Neuronal stem cell (in vitro differentiated cells): Measurements from ENCODE around the gene TCEAL8.
"Not testable (repeated sequence)": the region's sequence is repeated elsewhere in the genome, so short reads cannot be mapped to it uniquely, and the experiment has no call there.

Experiments used
- DNase-seq: peaks from one replicate; pipeline ENCODE4 v3.0.0-alpha.2; 2013; ENCODE audit warnings: low spot score
- H2AFZ ChIP-seq: one replicate; pipeline ENCODE4 v1.6.1; 2013; ENCODE audit warnings: mild to moderate bottlenecking, low read length, inconsistent platforms
- H2AK5ac ChIP-seq: 2 replicates; pipeline ENCODE4 v1.6.1; 2013; ENCODE audit warnings: low read depth, mild to moderate bottlenecking, inconsistent platforms, low read length, moderate library complexity, mixed read lengths
- H2BK120ac ChIP-seq: 2 replicates; pipeline ENCODE4 v1.6.1; 2013; ENCODE audit warnings: low read depth, mild to moderate bottlenecking, inconsistent platforms, low read length, moderate library complexity, mixed read lengths
- H2BK12ac ChIP-seq: one replicate; pipeline ENCODE4 v1.6.1; 2013; ENCODE audit warnings: low read length, inconsistent platforms
- H2BK15ac ChIP-seq: 2 replicates; pipeline ENCODE4 v1.6.1; 2013; ENCODE audit warnings: mild to moderate bottlenecking, low read length, inconsistent platforms, mixed read lengths
- H2BK5ac ChIP-seq: one replicate; pipeline ENCODE4 v1.6.1; 2013; ENCODE audit warnings: inconsistent platforms, mild to moderate bottlenecking, low read length, moderate library complexity
- H3K14ac ChIP-seq: one replicate; pipeline ENCODE4 v1.6.1; 2013; ENCODE audit warnings: low read length, inconsistent platforms
- H3K18ac ChIP-seq: 2 replicates; pipeline ENCODE4 v1.6.1; 2013; ENCODE audit warnings: low read length, inconsistent platforms
- H3K23ac ChIP-seq: 2 replicates; pipeline ENCODE4 v1.6.1; 2013; ENCODE audit warnings: low read depth, mild to moderate bottlenecking, mixed read lengths, low read length, inconsistent platforms; ENCODE audit not compliant: poor library complexity
- H3K27ac ChIP-seq: replicated peaks from 3 replicates; pipeline ENCODE4 v1.5.1; 2013; ENCODE audit warnings: low read length, inconsistent platforms
- H3K27me3 ChIP-seq, 3 experiments: 2 replicates each; pipeline ENCODE4 v1.6.1; 2013; ENCODE audit warnings: low read length in 3 of 3, mild to moderate bottlenecking in 2 of 3, inconsistent platforms in 1 of 3, low read depth in 1 of 3, mixed read lengths in 1 of 3, moderate library complexity in 1 of 3; ENCODE audit not compliant: control insufficient read depth in 3 of 3, insufficient read depth in 3 of 3
- H3K36me3 ChIP-seq, 2 donors: replicated peaks in 1 of 2; 2 replicates each; pipeline ENCODE4 v1.6.1; 2013; ENCODE audit warnings: low read length in 2 of 2; ENCODE audit not compliant: control insufficient read depth in 2 of 2, insufficient read depth in 2 of 2
- H3K4ac ChIP-seq: 2 replicates; pipeline ENCODE4 v1.6.1; 2013; ENCODE audit warnings: inconsistent platforms, mild to moderate bottlenecking, low read length, moderate library complexity
- H3K4me1 ChIP-seq, 2 donors: 1 replicate in 1 of 2; 2 replicates in 1 of 2; pipeline ENCODE4 v1.6.1; 2013; ENCODE audit warnings: low read length in 2 of 2, low read depth in 1 of 2; ENCODE audit not compliant: control insufficient read depth in 2 of 2, insufficient read depth in 1 of 2
- H3K4me2 ChIP-seq: one replicate; pipeline ENCODE4 v1.6.1; 2013; ENCODE audit warnings: mild to moderate bottlenecking, low read length, inconsistent platforms; ENCODE audit not compliant: insufficient read depth, poor library complexity, severe bottlenecking
- H3K4me3 ChIP-seq, 2 donors: 2 replicates each; pipeline ENCODE4 v1.5.1; 2013; ENCODE audit warnings: low read length in 2 of 2, mild to moderate bottlenecking in 2 of 2, inconsistent platforms in 1 of 2, moderate library complexity in 1 of 2
- H3K79me1 ChIP-seq: one replicate; pipeline ENCODE4 v1.6.1; 2013; ENCODE audit warnings: low read depth, mild to moderate bottlenecking, inconsistent platforms, low read length, moderate library complexity
- H3K9ac ChIP-seq: one replicate; pipeline ENCODE4 v1.6.1; 2013; ENCODE audit warnings: mild to moderate bottlenecking, low read depth, low read length, inconsistent platforms; ENCODE audit not compliant: poor library complexity
- H3K9me3 ChIP-seq, 2 donors: replicated peaks in 1 of 2; 2 replicates each; pipeline versions ENCODE3 to v1.6.1; 2013; ENCODE audit warnings: low read length in 2 of 2, mild to moderate bottlenecking in 2 of 2, inconsistent platforms in 1 of 2, low read depth in 1 of 2, mixed read lengths in 1 of 2, moderate library complexity in 1 of 2; ENCODE audit not compliant: control insufficient read depth in 2 of 2, insufficient read depth in 1 of 2
- H4K8ac ChIP-seq: one replicate; pipeline ENCODE4 v1.6.1; 2013; ENCODE audit warnings: low read depth, mild to moderate bottlenecking, inconsistent platforms, low read length, moderate library complexity
- H4K91ac ChIP-seq: one replicate; pipeline ENCODE4 v1.6.1; 2013; ENCODE audit warnings: low read length, low read depth, mild to moderate bottlenecking, inconsistent platforms; ENCODE audit not compliant: poor library complexity
- WGBS, 2 donors: extraction: QIAGEN DNeasy Blood & Tissue Kit; methylation state at CpG; one replicate each; pipeline ENCODE4 v1.1.7; 2013; ENCODE audit warnings: missing lambda C conversion rate in 2 of 2, mixed read lengths in 1 of 2; ENCODE audit not compliant: insufficient read length in 2 of 2, insufficient replicate concordance in 1 of 2; ENCODE audit errors: extremely low coverage in 2 of 2; 5-methylcytosine and 5-hydroxymethylcytosine counted together

TCEAL8 gene

GRCh38 chrX:103235608-103236007 is 19.3 kb downstream of the TCEAL8 start:
- H2BK120ac ChIP-seq, H4K91ac ChIP-seq, H3K9me3 ChIP-seq, H3K79me1 ChIP-seq, H3K4ac ChIP-seq, H3K27ac ChIP-seq, DNase-seq, H3K14ac ChIP-seq, H3K4me3 ChIP-seq, H2BK15ac ChIP-seq, H2BK5ac ChIP-seq, H2AK5ac ChIP-seq, H4K8ac ChIP-seq, H3K18ac ChIP-seq, H3K36me3 ChIP-seq, H2AFZ ChIP-seq, H2BK12ac ChIP-seq, H3K23ac ChIP-seq, H3K9ac ChIP-seq, H3K4me1 ChIP-seq, H3K4me2 ChIP-seq: not testable (repeated sequence)
- WGBS, 2 donors = no CpG with 5 or more reads among the region's 2 CpGs
- H3K27me3 ChIP-seq = peaks cover 0 to 23% (median 0%) of the 10 kb centered on the region in 3 experiments

- Histone ChIP-seq H3K79me1 (no peaks in the 10 kb centered on the region), H4K91ac (no peak overlapping the region), H2AK5ac (no peak overlapping the region), H3K9me3 (no peaks in the 10 kb centered on the region), H2BK12ac (no peak overlapping the region), H2AFZ (no peak overlapping the region), H3K4ac (no peak overlapping the region), H2BK120ac (no peak overlapping the region), H2BK15ac (no peak overlapping the region), H3K27me3 (peaks cover 0 to 27% (median 0%) of the 10 kb centered on the region in 3 experiments), H3K14ac (no peak overlapping the region), H3K4me3 (no peak overlapping the region), H3K4me2 (no peak overlapping the region), H4K8ac (no peak overlapping the region), H3K4me1 (no peaks in the 10 kb centered on the region), H3K18ac (no peak overlapping the region), H2BK5ac (no peak overlapping the region), H3K27ac (no peak overlapping the region), H3K9ac (no peak overlapping the region), H3K36me3 (no peaks in the 10 kb centered on the region), H3K23ac (no peak overlapping the region)
- WGBS, 2 donors = no CpG with 5 or more reads among the region's 1 CpG
- DNase-seq = no peak
These were observed 20.1 kb downstream of the TCEAL8 start for GRCh38 chrX:103234869-103235268.

DNA sequence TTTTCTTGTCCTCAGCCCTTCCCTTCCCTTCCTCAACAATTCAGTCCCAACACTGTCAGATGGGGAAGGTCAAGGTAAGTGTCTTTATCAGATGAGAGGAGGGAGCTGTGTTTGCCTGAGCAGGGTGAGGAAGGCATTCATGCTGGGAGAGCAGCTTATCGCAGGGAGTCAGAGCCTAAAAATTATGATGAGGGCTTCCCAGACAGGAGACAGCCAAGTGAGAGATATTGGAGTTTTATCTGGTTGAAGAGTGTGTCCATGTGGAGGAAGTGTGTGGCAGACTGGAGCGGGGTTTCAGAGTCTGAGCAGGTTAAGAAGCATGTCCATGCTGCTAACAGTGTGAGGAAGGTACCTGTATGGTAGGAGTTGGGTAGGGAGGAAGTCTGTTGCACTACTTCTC is 21.7 kb downstream of the TCEAL8 start:
- H3K4ac ChIP-seq = no peak overlapping the region
- H3K9ac ChIP-seq = no peak overlapping the region
- no peak overlapping the region for H2BK12ac ChIP-seq
- H3K23ac ChIP-seq = no peak overlapping the region
- no CpG with 5 or more reads among the region's 2 CpGs for whole genome bisulfite sequencing, 2 donors
- DNase-seq = no peak
- no peaks in the 10 kb centered on the region for H3K36me3 ChIP-seq
- H3K27ac ChIP-seq = no peak overlapping the region
- H4K91ac ChIP-seq = no peak overlapping the region
- H2BK120ac ChIP-seq = no peak overlapping the region
- H3K4me3 ChIP-seq = no peak overlapping the region
- H3K18ac ChIP-seq = no peak overlapping the region
- H2AFZ ChIP-seq = no peak overlapping the region
- H3K79me1 ChIP-seq = no peaks in the 10 kb centered on the region
- H3K4me2 ChIP-seq = no peak overlapping the region
- H2BK5ac ChIP-seq = no peak overlapping the region
- H3K27me3 ChIP-seq = peaks cover 0 to 42% (median 0%) of the 10 kb centered on the region in 3 experiments
- no peaks in the 10 kb centered on the region for H3K4me1 ChIP-seq
- no peak overlapping the region for H3K14ac ChIP-seq
- no peak overlapping the region for H4K8ac ChIP-seq
- no peak overlapping the region for H2BK15ac ChIP-seq
- no peak overlapping the region for H2AK5ac ChIP-seq
- H3K9me3 ChIP-seq = no peaks in the 10 kb centered on the region

DNA sequence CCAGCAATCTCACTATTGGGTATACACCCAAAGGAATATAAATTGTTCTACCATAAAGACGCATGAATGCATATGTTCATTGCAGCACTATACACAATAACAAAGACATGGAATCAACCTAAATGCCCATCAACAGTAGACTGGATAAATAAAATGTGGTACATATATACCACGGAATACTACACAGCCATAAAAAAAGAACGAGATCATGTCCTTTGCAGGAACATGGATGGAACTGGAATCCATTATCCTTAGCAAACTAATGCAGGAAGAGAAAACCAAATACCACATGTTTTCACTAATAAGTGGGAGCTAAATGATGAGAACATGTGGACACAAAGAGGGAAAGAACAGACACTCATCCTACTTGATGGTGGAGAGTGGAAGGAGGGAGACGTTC is 29.0 kb downstream of the TCEAL8 start:
- H2BK5ac ChIP-seq, H3K36me3 ChIP-seq, H3K4me2 ChIP-seq, H2BK15ac ChIP-seq, H3K4ac ChIP-seq, H3K79me1 ChIP-seq, H3K23ac ChIP-seq, H4K8ac ChIP-seq, H3K9me3 ChIP-seq, DNase-seq, H3K9ac ChIP-seq, H3K18ac ChIP-seq, H3K4me1 ChIP-seq, H4K91ac ChIP-seq, H2AK5ac ChIP-seq, H3K4me3 ChIP-seq, H2BK120ac ChIP-seq, H2BK12ac ChIP-seq, H3K27ac ChIP-seq, H2AFZ ChIP-seq, H3K14ac ChIP-seq: not testable (repeated sequence)
- WGBS, 2 donors = no CpG with 5 or more reads among the region's 4 CpGs
- H3K27me3 ChIP-seq = peaks cover 0 to 30% (median 0%) of the 10 kb centered on the region in 3 experiments
